Measurements from ENCODE around the gene SETDB1.

SETDB1 gene

GRCh38 chr1:150931773-150932172, 5.6 kb downstream of the SETDB1 start:
- no peak overlapping the region for H3K27ac ChIP-seq (ENCODE audit: low read depth, low read length)
- no peak overlapping the region for H3K4me3 ChIP-seq (ENCODE audit: low read depth in 1 of 2, low read length in 2 of 2)
- no peak overlapping the region for H3K9ac ChIP-seq (ENCODE audit: low read length)
- H3K9me3 ChIP-seq (ENCODE audit: low read length), result no peaks in the 10 kb centered on the region
- H3K27me3 ChIP-seq (ENCODE audit: control insufficient read depth in 1 of 2, insufficient read depth in 2 of 2, low read length in 2 of 2), result no peaks in the 10 kb centered on the region
- peaks cover 39% of the 10 kb centered on the region for H3K36me3 ChIP-seq (ENCODE audit: insufficient read depth, low read length)
- H3K4me1 ChIP-seq (ENCODE audit: insufficient read depth, low read length), result peaks cover 8% of the 10 kb centered on the region

GRCh38 chr1:150944856-150945255, 18.7 kb downstream of the SETDB1 start:
- Histone ChIP-seq H3K27ac (ENCODE audit: low read depth, low read length) (no peak overlapping the region), H3K27me3 (ENCODE audit: control insufficient read depth in 1 of 2, insufficient read depth in 2 of 2, low read length in 2 of 2) (no peaks in the 10 kb centered on the region), H3K9me3 (ENCODE audit: low read length) (no peaks in the 10 kb centered on the region), H3K36me3 (ENCODE audit: insufficient read depth, low read length) (peaks cover 86% of the 10 kb centered on the region), H3K9ac (ENCODE audit: low read length) (no peak overlapping the region), H3K4me1 (ENCODE audit: insufficient read depth, low read length) (no peaks in the 10 kb centered on the region), H3K4me3 (ENCODE audit: low read depth in 1 of 2, low read length in 2 of 2) (no peak overlapping the region)

DNA sequence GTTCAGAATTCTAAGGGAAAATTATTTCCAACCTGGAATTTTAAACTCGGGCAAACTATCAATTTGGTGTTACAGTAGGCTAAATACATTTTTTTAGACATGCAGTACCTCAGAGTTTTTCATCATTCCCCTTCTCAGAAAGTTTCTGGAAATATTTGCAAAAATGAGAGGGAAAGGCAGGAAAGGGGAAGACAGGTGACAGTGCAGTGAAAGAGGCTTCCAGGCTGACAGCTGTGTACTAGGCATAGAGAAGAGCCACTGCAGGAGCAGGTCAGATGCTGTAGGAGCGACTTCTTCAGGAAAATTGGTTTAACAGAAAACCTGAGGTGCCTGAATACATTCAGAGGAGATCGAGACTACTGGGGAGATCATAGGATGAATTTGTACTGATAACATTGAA, 28.5 kb downstream of the SETDB1 start:
- Histone ChIP-seq H3K4me3 (ENCODE audit: low read depth in 1 of 2, low read length in 2 of 2) (no peak overlapping the region), H3K36me3 (ENCODE audit: insufficient read depth, low read length) (peaks cover 62% of the 10 kb centered on the region), H3K9me3 (ENCODE audit: low read length) (no peaks in the 10 kb centered on the region), H3K27me3 (ENCODE audit: control insufficient read depth in 1 of 2, insufficient read depth in 2 of 2, low read length in 2 of 2) (no peaks in the 10 kb centered on the region), H3K9ac (ENCODE audit: low read length) (no peak overlapping the region), H3K4me1 (ENCODE audit: insufficient read depth, low read length) (no peaks in the 10 kb centered on the region), H3K27ac (ENCODE audit: low read depth, low read length) (no peak overlapping the region)

DNA sequence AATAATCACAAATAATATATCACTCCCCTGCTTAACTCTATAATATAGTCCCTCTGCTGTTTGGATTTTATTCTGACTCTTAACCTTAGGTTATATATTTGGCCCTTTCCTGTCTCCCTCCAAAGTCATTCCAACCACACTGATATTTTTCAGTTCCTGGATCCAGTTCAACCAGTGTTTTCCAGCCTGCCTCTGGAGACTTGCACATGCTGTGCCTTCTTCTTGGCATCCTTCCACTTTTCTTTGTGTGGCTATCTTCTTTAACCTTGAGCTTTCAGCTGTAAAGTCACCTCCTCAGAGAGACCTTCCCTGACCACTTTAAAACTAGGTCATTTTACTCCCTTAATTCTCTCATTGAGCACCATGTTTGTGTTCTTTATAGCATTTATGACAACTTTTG, 29.1 kb downstream of the SETDB1 start:
- peaks cover 62% of the 10 kb centered on the region for H3K36me3 ChIP-seq (ENCODE audit: insufficient read depth, low read length)
- H3K27ac ChIP-seq (ENCODE audit: low read depth, low read length), result no peak overlapping the region

DNA sequence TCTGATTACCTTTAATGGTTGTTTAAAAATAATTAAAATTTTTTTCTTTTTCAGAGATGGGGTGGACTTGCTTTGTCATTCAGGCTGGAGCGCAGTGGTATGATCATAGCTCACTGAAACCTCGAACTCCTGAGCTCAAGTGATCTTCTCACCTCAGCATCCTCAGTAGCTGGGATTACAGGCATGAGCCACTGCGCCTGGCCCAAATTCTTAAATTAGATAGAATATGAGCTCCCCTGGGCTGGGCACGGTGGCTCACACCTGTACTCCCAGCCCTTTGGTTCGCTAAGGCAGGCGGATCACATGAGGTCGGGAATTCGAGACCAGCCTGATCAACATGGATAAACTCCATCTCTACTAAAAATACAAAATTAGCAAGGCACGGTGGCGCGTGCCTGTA, 31.5 kb downstream of the SETDB1 start:
- Histone ChIP-seq H3K9me3 (ENCODE audit: low read length) (no peaks in the 10 kb centered on the region), H3K4me1 (ENCODE audit: insufficient read depth, low read length) (no peaks in the 10 kb centered on the region), H3K27ac (ENCODE audit: low read depth, low read length) (no peak overlapping the region), H3K9ac (ENCODE audit: low read length) (no peak overlapping the region), H3K27me3 (ENCODE audit: control insufficient read depth in 1 of 2, insufficient read depth in 2 of 2, low read length in 2 of 2) (no peaks in the 10 kb centered on the region), H3K36me3 (ENCODE audit: insufficient read depth, low read length) (peaks cover 67% of the 10 kb centered on the region), H3K4me3 (ENCODE audit: low read depth in 1 of 2, low read length in 2 of 2) (no peak overlapping the region)

More for the DNA sequence above, 29.1 kb downstream of the SETDB1 start:
- H3K9me3 ChIP-seq (ENCODE audit: low read length), result no peaks in the 10 kb centered on the region
- H3K4me3 ChIP-seq (ENCODE audit: low read depth in 1 of 2, low read length in 2 of 2), result no peak overlapping the region
- no peak overlapping the region for H3K9ac ChIP-seq (ENCODE audit: low read length)
- H3K4me1 ChIP-seq (ENCODE audit: insufficient read depth, low read length), result no peaks in the 10 kb centered on the region
- no peaks in the 10 kb centered on the region for H3K27me3 ChIP-seq (ENCODE audit: control insufficient read depth in 1 of 2, insufficient read depth in 2 of 2, low read length in 2 of 2)

- Histone ChIP-seq H3K4me3 (ENCODE audit: low read depth in 1 of 2, low read length in 2 of 2) (no peak overlapping the region), H3K36me3 (ENCODE audit: insufficient read depth, low read length) (peaks cover 74% of the 10 kb centered on the region), H3K4me1 (ENCODE audit: insufficient read depth, low read length) (no peaks in the 10 kb centered on the region), H3K27me3 (ENCODE audit: control insufficient read depth in 1 of 2, insufficient read depth in 2 of 2, low read length in 2 of 2) (no peaks in the 10 kb centered on the region), H3K27ac (ENCODE audit: low read depth, low read length) (no peak overlapping the region), H3K9ac (ENCODE audit: low read length) (no peak overlapping the region), H3K9me3 (ENCODE audit: low read length) (no peaks in the 10 kb centered on the region)
Measured at GRCh38 chr1:150960646-150961045, 34.5 kb downstream of the SETDB1 start.

GRCh38 chr1:150961756-150962155, 35.6 kb downstream of the SETDB1 start:
- Histone ChIP-seq H3K27me3 (ENCODE audit: control insufficient read depth in 1 of 2, insufficient read depth in 2 of 2, low read length in 2 of 2) (no peaks in the 10 kb centered on the region), H3K4me3 (ENCODE audit: low read depth in 1 of 2, low read length in 2 of 2) (no peak overlapping the region), H3K9me3 (ENCODE audit: low read length) (no peaks in the 10 kb centered on the region), H3K9ac (ENCODE audit: low read length) (no peak overlapping the region), H3K27ac (ENCODE audit: low read depth, low read length) (no peak overlapping the region), H3K4me1 (ENCODE audit: insufficient read depth, low read length) (no peaks in the 10 kb centered on the region), H3K36me3 (ENCODE audit: insufficient read depth, low read length) (peaks cover 77% of the 10 kb centered on the region)

DNA sequence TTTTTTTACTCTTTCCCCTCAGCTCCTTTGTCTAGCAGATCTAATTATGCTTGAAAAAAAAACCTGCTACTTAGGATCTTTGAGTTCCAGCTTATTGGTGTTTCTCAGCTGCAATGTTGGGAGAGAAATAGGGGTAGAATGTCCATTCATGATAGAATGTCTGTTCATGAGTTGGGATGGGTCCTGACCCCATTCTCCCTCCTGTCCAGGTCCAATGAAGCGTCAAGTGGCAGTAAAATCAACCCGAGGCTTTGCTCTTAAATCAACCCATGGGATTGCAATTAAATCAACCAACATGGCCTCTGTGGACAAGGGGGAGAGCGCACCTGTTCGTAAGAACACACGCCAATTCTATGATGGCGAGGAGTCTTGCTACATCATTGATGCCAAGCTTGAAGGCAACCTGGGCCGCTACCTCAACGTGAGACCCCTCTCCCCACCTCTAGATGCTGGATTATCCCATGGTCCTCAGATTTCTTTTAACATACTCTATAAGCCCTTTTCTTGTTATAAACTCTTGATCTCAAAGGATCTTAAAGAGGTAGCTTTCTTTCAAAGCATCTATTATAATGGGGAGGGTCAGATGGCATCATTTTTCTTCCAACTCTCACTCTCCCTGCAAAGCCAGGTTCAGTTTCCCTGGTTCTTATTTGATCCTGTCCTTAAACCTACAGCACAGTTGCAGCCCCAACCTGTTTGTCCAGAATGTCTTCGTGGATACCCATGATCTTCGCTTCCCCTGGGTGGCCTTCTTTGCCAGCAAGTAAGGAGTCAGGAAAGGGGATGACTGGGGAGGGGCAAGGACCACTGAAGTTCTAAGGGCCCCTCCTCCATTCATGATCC, 37.4 kb downstream of the SETDB1 start:
- Histone ChIP-seq H3K9ac (ENCODE audit: low read length) (no peak overlapping the region), H3K36me3 (ENCODE audit: insufficient read depth, low read length) (peaks cover 91% of the 10 kb centered on the region), H3K27me3 (ENCODE audit: control insufficient read depth in 1 of 2, insufficient read depth in 2 of 2, low read length in 2 of 2) (no peaks in the 10 kb centered on the region), H3K27ac (ENCODE audit: low read depth, low read length) (no peak overlapping the region), H3K9me3 (ENCODE audit: low read length) (no peaks in the 10 kb centered on the region), H3K4me3 (ENCODE audit: low read depth in 1 of 2, low read length in 2 of 2) (no peak overlapping the region), H3K4me1 (ENCODE audit: insufficient read depth, low read length) (no peaks in the 10 kb centered on the region)

GRCh38 chr1:150964164-150964489, 38.0 kb downstream of the SETDB1 start:
- no peak overlapping the region for H3K4me3 ChIP-seq (ENCODE audit: low read depth in 1 of 2, low read length in 2 of 2)
- peaks cover 91% of the 10 kb centered on the region for H3K36me3 ChIP-seq (ENCODE audit: insufficient read depth, low read length)
- no peak overlapping the region for H3K27ac ChIP-seq (ENCODE audit: low read depth, low read length)
- H3K4me1 ChIP-seq (ENCODE audit: insufficient read depth, low read length), result no peaks in the 10 kb centered on the region
- no peak overlapping the region for H3K9ac ChIP-seq (ENCODE audit: low read length)
- no peaks in the 10 kb centered on the region for H3K27me3 ChIP-seq (ENCODE audit: control insufficient read depth in 1 of 2, insufficient read depth in 2 of 2, low read length in 2 of 2)
- H3K9me3 ChIP-seq (ENCODE audit: low read length), result no peaks in the 10 kb centered on the region

DNA sequence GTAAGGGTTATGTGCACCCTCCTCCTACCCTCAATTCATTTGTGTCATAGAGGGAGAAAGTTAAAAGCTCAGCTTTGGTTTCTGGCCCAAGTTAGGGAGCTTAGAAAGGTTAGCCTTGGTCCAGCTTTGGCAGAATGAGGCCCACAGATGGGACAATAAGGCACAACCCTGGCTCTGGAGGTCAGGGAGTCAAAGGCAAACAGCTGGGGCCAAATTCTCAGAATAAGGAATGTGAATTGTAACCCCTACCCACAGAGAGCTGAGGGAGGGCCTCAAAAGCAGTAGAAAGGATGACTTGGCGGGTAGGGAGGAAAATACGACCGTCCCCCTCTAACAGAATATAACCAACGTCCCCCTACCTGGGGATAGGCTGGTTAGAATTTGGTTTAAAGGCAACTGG, 39.4 kb downstream of the SETDB1 start:
- Histone ChIP-seq H3K9me3 (ENCODE audit: low read length) (no peaks in the 10 kb centered on the region), H3K4me1 (ENCODE audit: insufficient read depth, low read length) (peaks cover 10% of the 10 kb centered on the region), H3K27me3 (ENCODE audit: control insufficient read depth in 1 of 2, insufficient read depth in 2 of 2, low read length in 2 of 2) (no peaks in the 10 kb centered on the region), H3K36me3 (ENCODE audit: insufficient read depth, low read length) (peaks cover 79% of the 10 kb centered on the region), H3K27ac (ENCODE audit: low read depth, low read length) (no peak overlapping the region), H3K4me3 (ENCODE audit: low read depth in 1 of 2, low read length in 2 of 2) (no peak overlapping the region), H3K9ac (ENCODE audit: low read length) (no peak overlapping the region)

- Histone ChIP-seq H3K9ac (ENCODE audit: low read length) (no peak overlapping the region), H3K27ac (ENCODE audit: low read depth, low read length) (no peak overlapping the region), H3K9me3 (ENCODE audit: low read length) (no peaks in the 10 kb centered on the region), H3K27me3 (ENCODE audit: control insufficient read depth in 1 of 2, insufficient read depth in 2 of 2, low read length in 2 of 2) (no peaks in the 10 kb centered on the region), H3K36me3 (ENCODE audit: insufficient read depth, low read length) (peaks cover 75% of the 10 kb centered on the region), H3K4me1 (ENCODE audit: insufficient read depth, low read length) (peaks cover 14% of the 10 kb centered on the region), H3K4me3 (ENCODE audit: low read depth in 1 of 2, low read length in 2 of 2) (no peak overlapping the region)
Measured at GRCh38 chr1:150966011-150966410, 39.8 kb downstream of the SETDB1 start.

DNA sequence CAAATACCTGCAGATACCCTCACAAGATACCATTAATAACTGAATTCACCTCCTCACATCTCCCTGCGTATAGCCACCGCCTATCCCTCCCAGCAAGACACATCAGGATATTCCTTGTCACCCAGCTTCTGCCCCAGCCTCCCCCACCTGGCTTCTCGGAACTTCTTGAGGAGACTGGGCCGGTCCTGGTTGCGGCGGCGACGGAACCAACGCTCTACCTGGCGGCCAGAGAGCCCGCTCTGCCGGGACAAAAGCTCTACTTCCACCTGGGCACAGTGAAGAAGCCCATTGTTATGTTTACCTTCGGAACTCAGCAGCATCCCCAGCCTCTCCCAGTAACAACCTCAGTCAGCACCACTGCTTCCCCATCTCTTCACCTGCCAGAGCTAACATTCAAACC, 41.8 kb downstream of the SETDB1 start:
- Histone ChIP-seq H3K36me3 (ENCODE audit: insufficient read depth, low read length) (peaks cover 59% of the 10 kb centered on the region), H3K4me1 (ENCODE audit: insufficient read depth, low read length) (peaks cover 33% of the 10 kb centered on the region), H3K9ac (ENCODE audit: low read length) (no peak overlapping the region), H3K27me3 (ENCODE audit: control insufficient read depth in 1 of 2, insufficient read depth in 2 of 2, low read length in 2 of 2) (no peaks in the 10 kb centered on the region), H3K27ac (ENCODE audit: low read depth, low read length) (no peak overlapping the region), H3K4me3 (ENCODE audit: low read depth in 1 of 2, low read length in 2 of 2) (no peak overlapping the region), H3K9me3 (ENCODE audit: low read length) (no peaks in the 10 kb centered on the region)
